Iris pigment epithelial cell (primary cell): ENCODE data around the gene IFT81.

Experiments used
- DNase-seq: peaks from one replicate; pipeline ENCODE4 v3.0.0-alpha.2; 2011; ENCODE audit warnings: low read depth

IFT81 gene

GRCh38 chr12:110149086-110149660 lies 25.0 kb downstream of the IFT81 start:
- no peak for DNase-seq

- DNase-seq: no peak
Measured at GRCh38 chr12:110156766-110157165, 32.6 kb downstream of the IFT81 start.

GRCh38 chr12:110157539-110157938 lies 33.4 kb downstream of the IFT81 start:
- DNase-seq: no peak

- no peak for DNase-seq
Measured at GRCh38 chr12:110159671-110160245, 35.6 kb downstream of the IFT81 start.

- DNase-seq: peak; percentile 7
Measured at GRCh38 chr12:110165540-110166159, 41.5 kb downstream of the IFT81 start.

- DNase-seq: no peak
Measured at GRCh38 chr12:110168732-110169455, 44.7 kb downstream of the IFT81 start.

- DNase-seq: no peak
Measured at GRCh38 chr12:110170535-110171185, 46.5 kb downstream of the IFT81 start.

GRCh38 chr12:110171186-110171538 lies 47.0 kb downstream of the IFT81 start:
- no peak for DNase-seq

- no peak for DNase-seq
Measured at GRCh38 chr12:110171636-110172035, 47.5 kb downstream of the IFT81 start.

- no peak for DNase-seq
Measured at GRCh38 chr12:110174373-110174996, 50.3 kb downstream of the IFT81 start.

GRCh38 chr12:110175201-110175600 lies 51.0 kb downstream of the IFT81 start:
- no peak for DNase-seq

- peak; percentile 66 for DNase-seq
Measured at GRCh38 chr12:110176745-110177144, 52.6 kb downstream of the IFT81 start.

GRCh38 chr12:110179291-110179690 lies 55.1 kb downstream of the IFT81 start:
- peak; percentile 80 for DNase-seq

GRCh38 chr12:110180591-110181005 lies 56.4 kb downstream of the IFT81 start:
- DNase-seq: no peak

- no peak for DNase-seq
Measured at GRCh38 chr12:110182281-110182680, 58.1 kb downstream of the IFT81 start.

- no peak for DNase-seq
Measured at GRCh38 chr12:110183386-110183785, 59.2 kb downstream of the IFT81 start.

- DNase-seq: no peak
Measured at GRCh38 chr12:110185626-110186025, 61.5 kb downstream of the IFT81 start.

GRCh38 chr12:110186059-110186458 lies 61.9 kb downstream of the IFT81 start:
- no peak for DNase-seq

GRCh38 chr12:110193196-110193595 lies 69.0 kb downstream of the IFT81 start:
- no peak for DNase-seq

GRCh38 chr12:110197003-110197402 lies 72.8 kb downstream of the IFT81 start:
- no peak for DNase-seq

GRCh38 chr12:110198386-110198785 lies 74.2 kb downstream of the IFT81 start:
- DNase-seq: peak; percentile 62
